Measurements from ENCODE around the gene PROC. TPM values are rescaled to one million over a fixed set of nuclear protein-coding genes. Genes with fewer than 3 reads are reported as not detected.

Gene PROC
- total RNA-seq, 2 experiments from 2014 or later: not detected

DNA sequence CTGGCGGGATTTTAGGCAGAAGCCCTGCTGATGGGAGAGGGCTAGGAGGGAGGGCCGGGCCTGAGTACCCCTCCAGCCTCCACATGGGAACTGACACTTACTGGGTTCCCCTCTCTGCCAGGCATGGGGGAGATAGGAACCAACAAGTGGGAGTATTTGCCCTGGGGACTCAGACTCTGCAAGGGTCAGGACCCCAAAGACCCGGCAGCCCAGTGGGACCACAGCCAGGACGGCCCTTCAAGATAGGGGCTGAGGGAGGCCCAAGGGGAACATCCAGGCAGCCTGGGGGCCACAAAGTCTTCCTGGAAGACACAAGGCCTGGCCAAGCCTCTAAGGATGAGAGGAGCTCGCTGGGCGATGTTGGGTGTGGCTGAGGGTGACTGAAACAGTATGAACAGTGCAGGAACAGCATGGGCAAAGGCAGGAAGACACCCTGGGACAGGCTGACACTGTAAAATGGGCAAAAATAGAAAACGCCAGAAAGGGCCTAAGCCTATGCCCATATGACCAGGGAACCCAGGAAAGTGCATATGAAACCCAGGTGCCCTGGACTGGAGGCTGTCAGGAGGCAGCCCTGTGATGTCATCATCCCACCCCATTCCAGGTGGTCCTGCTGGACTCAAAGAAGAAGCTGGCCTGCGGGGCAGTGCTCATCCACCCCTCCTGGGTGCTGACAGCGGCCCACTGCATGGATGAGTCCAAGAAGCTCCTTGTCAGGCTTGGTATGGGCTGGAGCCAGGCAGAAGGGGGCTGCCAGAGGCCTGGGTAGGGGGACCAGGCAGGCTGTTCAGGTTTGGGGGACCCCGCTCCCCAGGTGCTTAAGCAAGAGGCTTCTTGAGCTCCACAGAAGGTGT is 8.5 kb downstream of the PROC start:
- DNase-seq: no peak
- no peak overlapping the region for H3K27ac Mint-ChIP-seq
- CTCF ChIA-PET: interaction anchor here (0.9 kb wide), 1 partner anchor 52 kb away, joined by 3 read pairs; no protein-coding TSS in a partner anchor
- H3K36me3 Mint-ChIP-seq (ENCODE audit: low read depth): no peaks in the 10 kb centered on the region
- peaks cover 10% of the 10 kb centered on the region for H3K4me1 Mint-ChIP-seq (ENCODE audit: low read depth)
- no peak overlapping the region for H3K4me3 Mint-ChIP-seq
- intact Hi-C loops (cut with micrococcal nuclease): no loop called here
- no peaks in the 10 kb centered on the region for H3K9me3 Mint-ChIP-seq
- H3K27me3 Mint-ChIP-seq (ENCODE audit: low read depth): peaks cover 36% of the 10 kb centered on the region

DNA sequence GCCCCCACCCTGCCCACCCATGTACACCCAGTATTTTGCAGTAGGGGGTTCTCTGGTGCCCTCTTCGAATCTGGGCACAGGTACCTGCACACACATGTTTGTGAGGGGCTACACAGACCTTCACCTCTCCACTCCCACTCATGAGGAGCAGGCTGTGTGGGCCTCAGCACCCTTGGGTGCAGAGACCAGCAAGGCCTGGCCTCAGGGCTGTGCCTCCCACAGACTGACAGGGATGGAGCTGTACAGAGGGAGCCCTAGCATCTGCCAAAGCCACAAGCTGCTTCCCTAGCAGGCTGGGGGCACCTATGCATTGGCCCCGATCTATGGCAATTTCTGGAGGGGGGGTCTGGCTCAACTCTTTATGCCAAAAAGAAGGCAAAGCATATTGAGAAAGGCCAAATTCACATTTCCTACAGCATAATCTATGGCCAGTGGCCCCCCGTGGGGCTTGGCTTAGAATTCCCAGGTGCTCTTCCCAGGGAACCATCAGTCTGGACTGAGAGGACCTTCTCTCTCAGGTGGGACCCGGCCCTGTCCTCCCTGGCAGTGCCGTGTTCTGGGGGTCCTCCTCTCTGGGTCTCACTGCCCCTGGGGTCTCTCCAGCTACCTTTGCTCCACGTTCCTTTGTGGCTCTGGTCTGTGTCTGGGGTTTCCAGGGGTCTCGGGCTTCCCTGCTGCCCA is 9.3 kb downstream of the PROC start:
- CTCF ChIA-PET: interaction anchor here (0.9 kb wide), 1 partner anchor 51 kb away, joined by 3 read pairs; no protein-coding TSS in a partner anchor

DNA sequence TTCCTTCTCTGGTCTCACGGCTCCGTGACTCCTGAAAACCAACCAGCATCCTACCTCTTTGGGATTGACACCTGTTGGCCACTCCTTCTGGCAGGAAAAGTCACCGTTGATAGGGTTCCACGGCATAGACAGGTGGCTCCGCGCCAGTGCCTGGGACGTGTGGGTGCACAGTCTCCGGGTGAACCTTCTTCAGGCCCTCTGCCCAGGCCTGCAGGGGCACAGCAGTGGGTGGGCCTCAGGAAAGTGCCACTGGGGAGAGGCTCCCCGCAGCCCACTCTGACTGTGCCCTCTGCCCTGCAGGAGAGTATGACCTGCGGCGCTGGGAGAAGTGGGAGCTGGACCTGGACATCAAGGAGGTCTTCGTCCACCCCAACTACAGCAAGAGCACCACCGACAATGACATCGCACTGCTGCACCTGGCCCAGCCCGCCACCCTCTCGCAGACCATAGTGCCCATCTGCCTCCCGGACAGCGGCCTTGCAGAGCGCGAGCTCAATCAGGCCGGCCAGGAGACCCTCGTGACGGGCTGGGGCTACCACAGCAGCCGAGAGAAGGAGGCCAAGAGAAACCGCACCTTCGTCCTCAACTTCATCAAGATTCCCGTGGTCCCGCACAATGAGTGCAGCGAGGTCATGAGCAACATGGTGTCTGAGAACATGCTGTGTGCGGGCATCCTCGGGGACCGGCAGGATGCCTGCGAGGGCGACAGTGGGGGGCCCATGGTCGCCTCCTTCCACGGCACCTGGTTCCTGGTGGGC is 10.0 kb downstream of the PROC start:
- Mint-ChIP-seq H3K36me3 (ENCODE audit: low read depth) (no peaks in the 10 kb centered on the region), H3K4me1 (ENCODE audit: low read depth) (peaks cover 5% of the 10 kb centered on the region), H3K4me3 (no peak overlapping the region), H3K9me3 (no peaks in the 10 kb centered on the region), H3K27ac (no peak overlapping the region), H3K27me3 (ENCODE audit: low read depth) (peaks cover 26% of the 10 kb centered on the region)
- CTCF ChIA-PET: no interaction called here
- intact Hi-C loops (cut with micrococcal nuclease): no loop called here
- DNase-seq: no peak

More for the DNA sequence above, 9.3 kb downstream of the PROC start:
- intact Hi-C loops (cut with micrococcal nuclease): no loop called here
- Mint-ChIP-seq H3K4me1 (ENCODE audit: low read depth) (peaks cover 7% of the 10 kb centered on the region), H3K27me3 (ENCODE audit: low read depth) (peaks cover 29% of the 10 kb centered on the region), H3K9me3 (no peaks in the 10 kb centered on the region), H3K36me3 (ENCODE audit: low read depth) (no peaks in the 10 kb centered on the region), H3K4me3 (no peak overlapping the region), H3K27ac (no peak overlapping the region)
- no peak for DNase-seq

DNA sequence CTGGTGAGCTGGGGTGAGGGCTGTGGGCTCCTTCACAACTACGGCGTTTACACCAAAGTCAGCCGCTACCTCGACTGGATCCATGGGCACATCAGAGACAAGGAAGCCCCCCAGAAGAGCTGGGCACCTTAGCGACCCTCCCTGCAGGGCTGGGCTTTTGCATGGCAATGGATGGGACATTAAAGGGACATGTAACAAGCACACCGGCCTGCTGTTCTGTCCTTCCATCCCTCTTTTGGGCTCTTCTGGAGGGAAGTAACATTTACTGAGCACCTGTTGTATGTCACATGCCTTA is 10.5 kb downstream of the PROC start:
- no peaks in the 10 kb centered on the region for H3K9me3 Mint-ChIP-seq
- CTCF ChIA-PET: no interaction called here
- intact Hi-C loops (cut with micrococcal nuclease): no loop called here

DNA sequence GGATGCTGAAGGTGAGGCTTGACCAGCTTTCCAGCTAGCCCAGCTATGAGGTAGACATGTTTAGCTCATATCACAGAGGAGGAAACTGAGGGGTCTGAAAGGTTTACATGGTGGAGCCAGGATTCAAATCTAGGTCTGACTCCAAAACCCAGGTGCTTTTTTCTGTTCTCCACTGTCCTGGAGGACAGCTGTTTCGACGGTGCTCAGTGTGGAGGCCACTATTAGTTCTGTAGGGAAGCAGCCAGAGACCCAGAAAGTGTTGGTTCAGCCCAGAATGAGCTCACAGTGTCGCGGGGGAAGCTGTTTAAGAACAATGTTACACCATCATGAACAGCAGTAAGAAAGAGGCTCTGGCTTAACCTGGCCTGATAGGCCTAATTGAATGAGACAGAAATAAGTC is 11.1 kb downstream of the PROC start:
- H3K27ac Mint-ChIP-seq: no peak overlapping the region
- H3K27me3 Mint-ChIP-seq (ENCODE audit: low read depth): peaks cover 15% of the 10 kb centered on the region
- H3K36me3 Mint-ChIP-seq (ENCODE audit: low read depth): no peaks in the 10 kb centered on the region
- intact Hi-C loops (cut with micrococcal nuclease): no loop called here
- no peak overlapping the region for H3K4me3 Mint-ChIP-seq
- H3K4me1 Mint-ChIP-seq (ENCODE audit: low read depth): no peaks in the 10 kb centered on the region
- H3K9me3 Mint-ChIP-seq: no peaks in the 10 kb centered on the region
- DNase-seq: no peak
- CTCF ChIA-PET: interaction anchor here (0.6 kb wide), 2 partner anchors 13 to 52 kb away, joined by 3 to 4 read pairs; no protein-coding TSS in a partner anchor

More for the DNA sequence above, 10.5 kb downstream of the PROC start:
- H3K36me3 Mint-ChIP-seq (ENCODE audit: low read depth): no peaks in the 10 kb centered on the region
- H3K27ac Mint-ChIP-seq: no peak overlapping the region
- H3K4me1 Mint-ChIP-seq (ENCODE audit: low read depth): peaks cover 2% of the 10 kb centered on the region
- no peak overlapping the region for H3K4me3 Mint-ChIP-seq
- no peak for DNase-seq
- peaks cover 20% of the 10 kb centered on the region for H3K27me3 Mint-ChIP-seq (ENCODE audit: low read depth)

DNA sequence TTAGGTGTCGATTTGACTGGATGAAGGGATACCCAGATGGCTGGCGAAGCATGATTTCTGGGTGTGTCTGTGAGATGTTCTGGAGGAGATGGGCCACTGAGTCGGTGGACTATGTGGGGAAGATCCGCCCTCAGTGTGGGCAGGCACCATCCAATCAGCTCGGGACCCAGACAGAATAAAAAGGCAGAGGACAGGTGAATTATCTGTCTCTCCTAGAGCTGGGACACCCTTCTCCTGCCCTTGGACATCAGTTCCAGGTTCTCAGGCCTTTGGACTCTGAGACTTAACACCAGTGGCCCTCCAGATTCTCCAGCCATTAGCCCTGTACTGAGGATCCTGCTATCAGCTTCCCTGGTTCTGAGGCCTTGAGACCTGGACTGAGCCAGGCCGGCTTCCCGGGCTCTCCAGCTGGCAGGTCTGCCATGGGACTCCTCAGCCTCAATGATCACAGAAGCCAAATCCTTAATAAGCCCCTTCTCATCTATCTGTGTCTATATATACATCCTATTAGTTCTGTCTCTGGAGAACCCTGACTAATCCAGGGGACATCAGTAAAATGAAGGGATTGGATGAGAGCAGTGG is 11.7 kb downstream of the PROC start:
- Mint-ChIP-seq H3K4me1 (ENCODE audit: low read depth) (no peaks in the 10 kb centered on the region), H3K36me3 (ENCODE audit: low read depth) (no peaks in the 10 kb centered on the region), H3K27me3 (ENCODE audit: low read depth) (peaks cover 12% of the 10 kb centered on the region), H3K9me3 (no peaks in the 10 kb centered on the region), H3K4me3 (no peak overlapping the region), H3K27ac (no peak overlapping the region)
- DNase-seq: no peak
- intact Hi-C loops (cut with micrococcal nuclease): no loop called here
- CTCF ChIA-PET: interaction anchor here (0.6 kb wide), 1 partner anchor 13 kb away, joined by 3 read pairs; no protein-coding TSS in a partner anchor

DNA sequence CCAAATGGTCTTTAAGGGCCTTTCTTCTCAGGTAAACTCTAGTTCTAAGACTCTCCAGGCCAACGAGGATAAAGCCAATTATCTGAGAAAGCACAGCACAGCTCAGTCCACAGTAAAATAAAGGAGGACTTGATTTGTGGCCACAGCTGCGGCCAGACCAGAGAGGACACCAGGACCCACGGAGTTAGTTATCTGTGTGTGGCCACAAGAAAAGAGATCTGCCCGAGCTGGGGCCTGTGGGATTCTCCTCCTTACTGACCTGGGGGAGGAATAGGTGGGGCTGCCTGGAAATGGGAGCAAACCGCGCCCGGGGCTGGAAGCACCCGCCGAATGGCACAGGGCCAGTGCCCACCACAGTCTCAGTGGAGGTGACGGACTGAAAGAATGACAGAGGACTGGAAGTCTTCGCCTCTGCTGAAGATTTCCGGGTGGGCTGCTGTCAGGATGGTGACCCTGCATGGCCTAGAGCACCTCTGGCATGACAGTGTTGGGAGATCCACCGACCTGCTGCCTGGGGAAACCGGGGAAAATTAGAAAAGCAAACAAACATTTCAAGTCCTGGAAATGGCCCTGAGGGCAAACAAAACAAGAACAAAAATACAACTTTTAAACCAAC is 13.3 kb downstream of the PROC start:
- H3K4me3 Mint-ChIP-seq: no peak overlapping the region
- H3K27ac Mint-ChIP-seq: no peak overlapping the region
- DNase-seq: no peak
- H3K9me3 Mint-ChIP-seq: no peaks in the 10 kb centered on the region
- no peaks in the 10 kb centered on the region for H3K4me1 Mint-ChIP-seq (ENCODE audit: low read depth)
- CTCF ChIA-PET: no interaction called here
- H3K27me3 Mint-ChIP-seq (ENCODE audit: low read depth): no peaks in the 10 kb centered on the region
- intact Hi-C loops (cut with micrococcal nuclease): no loop called here
- H3K36me3 Mint-ChIP-seq (ENCODE audit: low read depth): no peaks in the 10 kb centered on the region

DNA sequence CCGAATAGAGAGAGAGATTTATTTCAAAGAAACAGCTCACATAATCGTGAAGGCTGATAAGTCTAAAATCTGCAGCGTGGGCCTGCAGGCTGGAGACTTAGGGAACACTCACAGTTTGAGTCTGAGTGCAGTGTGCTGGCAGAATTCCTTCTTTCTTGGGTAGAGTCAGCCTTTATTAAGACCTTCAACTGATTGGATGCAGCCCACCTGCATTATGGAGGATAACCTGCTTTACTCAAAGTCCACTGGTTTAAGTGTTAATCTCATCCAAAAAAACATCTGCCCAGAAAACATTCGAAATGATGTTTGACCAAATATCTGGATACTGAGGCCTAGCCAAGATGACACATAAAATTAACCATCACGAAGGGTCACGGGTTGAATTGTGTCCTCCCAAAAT is 16.3 kb downstream of the PROC start:
- no peaks in the 10 kb centered on the region for H3K36me3 Mint-ChIP-seq (ENCODE audit: low read depth)
- H3K27me3 Mint-ChIP-seq (ENCODE audit: low read depth): no peaks in the 10 kb centered on the region

DNA sequence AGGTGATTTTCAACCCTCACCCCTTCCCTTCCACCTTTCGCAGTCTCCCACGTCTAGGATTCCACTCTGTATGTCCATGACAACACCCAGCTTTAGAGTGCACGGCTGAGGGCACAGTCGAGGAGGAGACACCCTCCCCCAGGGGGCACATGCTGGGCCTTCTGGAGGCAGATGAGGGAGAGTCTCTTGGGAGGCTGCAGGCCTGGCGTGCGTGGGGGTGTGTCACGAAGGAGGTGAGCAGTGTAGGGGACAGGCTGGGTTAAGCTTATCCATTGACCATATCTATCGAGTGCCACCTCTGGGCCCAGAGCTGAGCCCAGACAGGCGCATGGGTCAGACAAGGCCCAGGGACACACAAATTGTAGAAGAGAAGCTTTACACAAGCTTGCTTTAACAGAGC is 18.8 kb downstream of the PROC start:
- Mint-ChIP-seq H3K4me1 (ENCODE audit: low read depth) (no peaks in the 10 kb centered on the region), H3K9me3 (peaks cover 5% of the 10 kb centered on the region), H3K27me3 (ENCODE audit: low read depth) (no peaks in the 10 kb centered on the region), H3K36me3 (ENCODE audit: low read depth) (peaks cover 3% of the 10 kb centered on the region), H3K27ac (no peak overlapping the region), H3K4me3 (no peak overlapping the region)
- CTCF ChIA-PET: no interaction called here
- intact Hi-C loops (cut with micrococcal nuclease): no loop called here
- DNase-seq: no peak

More for the DNA sequence above, 16.3 kb downstream of the PROC start:
- no peak overlapping the region for H3K4me3 Mint-ChIP-seq
- intact Hi-C loops (cut with micrococcal nuclease): no loop called here
- no peak overlapping the region for H3K27ac Mint-ChIP-seq
- CTCF ChIA-PET: no interaction called here
- no peaks in the 10 kb centered on the region for H3K9me3 Mint-ChIP-seq
- no peak for DNase-seq
- no peaks in the 10 kb centered on the region for H3K4me1 Mint-ChIP-seq (ENCODE audit: low read depth)

DNA sequence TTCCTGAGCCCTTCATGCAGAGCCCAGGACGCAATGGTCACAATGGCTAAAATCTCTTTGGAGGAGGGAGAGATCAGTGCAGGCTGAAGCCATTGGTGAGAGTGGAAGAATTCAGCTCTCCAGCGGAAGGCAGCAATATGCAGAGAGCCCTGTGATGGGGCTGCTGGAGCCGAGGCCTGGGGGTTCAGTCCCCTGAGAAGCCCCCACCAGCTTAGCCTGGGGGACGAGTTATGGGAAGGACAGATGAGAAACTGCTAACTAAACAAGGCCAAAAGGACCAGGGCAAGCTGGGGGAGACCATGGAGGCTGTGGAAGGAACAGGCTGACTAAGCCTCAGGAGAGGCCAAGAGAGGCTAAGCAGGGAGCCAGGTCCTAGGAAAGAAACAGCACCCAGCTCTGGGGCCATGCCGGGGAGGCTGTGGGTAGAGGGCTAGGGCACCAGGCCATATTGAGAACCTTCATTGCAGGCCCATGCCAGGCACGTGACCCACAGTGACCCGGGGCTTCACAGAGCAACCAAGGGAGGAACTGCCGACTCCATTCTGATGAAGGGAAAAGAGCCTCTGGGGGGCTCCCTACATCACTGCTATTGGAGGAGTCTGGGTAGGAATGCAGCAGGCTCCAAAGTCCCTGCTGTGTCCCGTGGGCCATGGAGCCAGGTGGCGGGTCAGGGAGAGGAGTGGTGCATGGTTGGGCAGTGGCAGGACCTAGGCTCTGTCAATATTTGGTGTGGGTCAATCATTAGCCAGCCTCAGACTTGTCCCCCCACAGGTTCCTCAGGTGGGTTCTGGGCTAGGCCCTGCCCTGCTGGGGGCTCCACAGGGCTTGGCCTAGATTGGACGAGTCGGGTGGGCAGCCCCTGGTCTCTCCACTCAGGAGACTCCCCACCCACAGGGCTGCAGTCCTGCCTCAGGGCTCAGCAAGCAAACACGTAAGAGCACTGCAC is 19.8 kb downstream of the PROC start:
- Mint-ChIP-seq H3K27me3 (ENCODE audit: low read depth) (no peaks in the 10 kb centered on the region), H3K4me1 (ENCODE audit: low read depth) (no peaks in the 10 kb centered on the region), H3K9me3 (peaks cover 6% of the 10 kb centered on the region), H3K36me3 (ENCODE audit: low read depth) (peaks cover 4% of the 10 kb centered on the region), H3K27ac (no peak overlapping the region), H3K4me3 (no peak overlapping the region)
- DNase-seq: no peak
- intact Hi-C loops (cut with micrococcal nuclease): no loop called here
- CTCF ChIA-PET: no interaction called here

DNA sequence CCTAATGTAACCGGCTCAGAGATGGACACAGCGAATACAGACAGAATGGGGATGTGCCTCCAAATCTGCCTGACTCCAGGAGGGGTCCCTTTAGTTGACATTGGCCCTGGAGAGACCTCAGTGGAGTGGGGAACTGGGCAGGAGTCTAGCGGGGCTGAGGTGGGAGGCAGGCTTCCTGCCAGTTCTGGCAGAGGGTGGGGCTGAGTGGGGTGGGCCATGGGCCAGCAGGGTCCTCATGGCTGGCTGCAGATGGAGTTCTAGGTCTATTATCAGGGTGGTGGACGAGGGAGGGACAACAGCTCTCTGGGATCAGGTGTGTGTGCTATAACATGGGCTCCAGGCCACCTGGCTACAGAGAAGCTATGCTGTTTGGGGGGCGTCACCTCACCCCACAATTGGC is 21.1 kb downstream of the PROC start:
- no peak overlapping the region for H3K4me3 Mint-ChIP-seq
- no peaks in the 10 kb centered on the region for H3K4me1 Mint-ChIP-seq (ENCODE audit: low read depth)

More for the DNA sequence above, 21.1 kb downstream of the PROC start:
- intact Hi-C loops (cut with micrococcal nuclease): no loop called here
- Mint-ChIP-seq H3K9me3 (peaks cover 11% of the 10 kb centered on the region), H3K27me3 (ENCODE audit: low read depth) (no peaks in the 10 kb centered on the region), H3K27ac (no peak overlapping the region), H3K36me3 (ENCODE audit: low read depth) (peaks cover 4% of the 10 kb centered on the region)
- DNase-seq: no peak
- CTCF ChIA-PET: no interaction called here
